ENCODE data around the gene DYNC1I2. TPM values are rescaled to one million over a fixed set of nuclear protein-coding genes. Genes with fewer than 3 reads are reported as not detected.

Gene DYNC1I2
- total RNA-seq, 1 experiment from 2014 or later, result 39.4 TPM

GRCh38 chr2:171785450-171785849 is 98.2 kb downstream of the DYNC1I2 start:
- Histone ChIP-seq H3K4me2 (ENCODE audit: low read length) (no peak overlapping the region), H3K9me2 (ENCODE audit: insufficient read depth) (no peaks in the 10 kb centered on the region), H2AFZ (ENCODE audit: low read depth, low read length, poor library complexity, severe bottlenecking) (no peak overlapping the region), H3K27me3 (ENCODE audit: insufficient read depth, low read length) (no peaks in the 10 kb centered on the region), H3K27ac (ENCODE audit: low read depth, low read length) (no peak overlapping the region), H4K20me1 (ENCODE audit: insufficient read depth) (no peaks in the 10 kb centered on the region), H3K4me3 (replicated peaks in 1 of 2; ENCODE audit: low read depth in 1 of 2, low read length in 2 of 2) (no peak overlapping the region), H3K79me2 (ENCODE audit: insufficient read depth, low read length) (no peaks in the 10 kb centered on the region), H3K36me3 (ENCODE audit: control insufficient read depth in 1 of 2, insufficient read depth in 2 of 2, low read length in 2 of 2) (peaks cover 4 to 14% of the 10 kb centered on the region in 2 experiments; a peak in 3 of 4 replicates), H3K9me3 (ENCODE audit: control insufficient read depth in 1 of 2, insufficient read depth in 1 of 2, low read depth in 1 of 2, low read length in 2 of 2) (no peaks in the 10 kb centered on the region), H3K9ac (ENCODE audit: low read length) (no peak overlapping the region), H3K4me1 (ENCODE audit: control insufficient read depth in 1 of 2, insufficient read depth in 2 of 2, low read length in 2 of 2) (no peaks in the 10 kb centered on the region)
- intact Hi-C loops (cut with micrococcal nuclease), result no loop called here
- BruUV-seq (replicated peaks), result no TSS peak
- POLR2A ChIA-PET, result no interaction called here
- RAD21 ChIA-PET (ENCODE audit: low non-redundant PET in 1 of 2, low total read pairs in 2 of 2, uncharacterized antibody in 2 of 2, unreplicated experiment in 2 of 2), result no interaction called here
- ATAC-seq (no peak), DNase-seq (ENCODE audit: low read depth, low spot score) (no peak)
- CTCF ChIA-PET, result no interaction called here
- TF ChIP-seq, protein P1, sequence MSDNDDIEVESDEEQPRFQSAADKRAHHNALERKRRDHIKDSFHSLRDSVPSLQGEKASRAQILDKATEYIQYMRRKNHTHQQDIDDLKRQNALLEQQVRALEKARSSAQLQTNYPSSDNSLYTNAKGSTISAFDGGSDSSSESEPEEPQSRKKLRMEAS (IDR thresholded peaks at IDR 0.05), result no peak
- TF ChIP-seq TCF7L2 (IDR thresholded peaks at IDR 0.05; ENCODE audit: borderline replicate concordance, extremely low read depth, insufficient read depth, insufficient read length) (no peak), ELF1 (IDR thresholded peaks at IDR 0.05; ENCODE audit: borderline replicate concordance, low read depth) (no peak), YY1 (IDR thresholded peaks at IDR 0.05; ENCODE audit: extremely low read depth, insufficient replicate concordance, low read depth, low read length) (no peak), POLR2A (IDR thresholded peaks at IDR 0.05; ENCODE audit: borderline replicate concordance, extremely low read depth, insufficient read depth, insufficient read length) (no peak), FOSL1 (IDR thresholded peaks at IDR 0.05; ENCODE audit: low read depth) (no peak), EZH2 (IDR thresholded peaks at IDR 0.05) (no peak), EZH2phosphoT487 (IDR thresholded peaks at IDR 0.05; ENCODE audit: borderline replicate concordance) (no peak), JUND (IDR thresholded peaks at IDR 0.05) (no peak), SP1 (IDR thresholded peaks at IDR 0.05; ENCODE audit: low read depth) (no peak), ZNF274 (IDR thresholded peaks at IDR 0.05; ENCODE audit: low read depth, low read length) (no peak), CBX3 (IDR thresholded peaks at IDR 0.05; ENCODE audit: low read depth) (no peak), RAD21 (IDR thresholded peaks at IDR 0.05; ENCODE audit: low read depth) (no peak), SIN3A (IDR thresholded peaks at IDR 0.05; ENCODE audit: low read depth) (no peak), POLR2AphosphoS5 (IDR thresholded peaks at IDR 0.05; ENCODE audit: low read depth, low read length) (no peak), ZFX (IDR thresholded peaks at IDR 0.05) (no peak)
- TF ChIP-seq, protein P2, sequence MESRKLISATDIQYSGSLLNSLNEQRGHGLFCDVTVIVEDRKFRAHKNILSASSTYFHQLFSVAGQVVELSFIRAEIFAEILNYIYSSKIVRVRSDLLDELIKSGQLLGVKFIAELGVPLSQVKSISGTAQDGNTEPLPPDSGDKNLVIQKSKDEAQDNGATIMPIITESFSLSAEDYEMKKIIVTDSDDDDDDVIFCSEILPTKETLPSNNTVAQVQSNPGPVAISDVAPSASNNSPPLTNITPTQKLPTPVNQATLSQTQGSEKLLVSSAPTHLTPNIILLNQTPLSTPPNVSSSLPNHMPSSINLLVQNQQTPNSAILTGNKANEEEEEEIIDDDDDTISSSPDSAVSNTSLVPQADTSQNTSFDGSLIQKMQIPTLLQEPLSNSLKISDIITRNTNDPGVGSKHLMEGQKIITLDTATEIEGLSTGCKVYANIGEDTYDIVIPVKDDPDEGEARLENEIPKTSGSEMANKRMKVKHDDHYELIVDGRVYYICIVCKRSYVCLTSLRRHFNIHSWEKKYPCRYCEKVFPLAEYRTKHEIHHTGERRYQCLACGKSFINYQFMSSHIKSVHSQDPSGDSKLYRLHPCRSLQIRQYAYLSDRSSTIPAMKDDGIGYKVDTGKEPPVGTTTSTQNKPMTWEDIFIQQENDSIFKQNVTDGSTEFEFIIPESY (IDR thresholded peaks at IDR 0.05; ENCODE audit: extremely low read depth, insufficient replicate concordance, low read length), result no peak
- TF ChIP-seq, protein P3, sequence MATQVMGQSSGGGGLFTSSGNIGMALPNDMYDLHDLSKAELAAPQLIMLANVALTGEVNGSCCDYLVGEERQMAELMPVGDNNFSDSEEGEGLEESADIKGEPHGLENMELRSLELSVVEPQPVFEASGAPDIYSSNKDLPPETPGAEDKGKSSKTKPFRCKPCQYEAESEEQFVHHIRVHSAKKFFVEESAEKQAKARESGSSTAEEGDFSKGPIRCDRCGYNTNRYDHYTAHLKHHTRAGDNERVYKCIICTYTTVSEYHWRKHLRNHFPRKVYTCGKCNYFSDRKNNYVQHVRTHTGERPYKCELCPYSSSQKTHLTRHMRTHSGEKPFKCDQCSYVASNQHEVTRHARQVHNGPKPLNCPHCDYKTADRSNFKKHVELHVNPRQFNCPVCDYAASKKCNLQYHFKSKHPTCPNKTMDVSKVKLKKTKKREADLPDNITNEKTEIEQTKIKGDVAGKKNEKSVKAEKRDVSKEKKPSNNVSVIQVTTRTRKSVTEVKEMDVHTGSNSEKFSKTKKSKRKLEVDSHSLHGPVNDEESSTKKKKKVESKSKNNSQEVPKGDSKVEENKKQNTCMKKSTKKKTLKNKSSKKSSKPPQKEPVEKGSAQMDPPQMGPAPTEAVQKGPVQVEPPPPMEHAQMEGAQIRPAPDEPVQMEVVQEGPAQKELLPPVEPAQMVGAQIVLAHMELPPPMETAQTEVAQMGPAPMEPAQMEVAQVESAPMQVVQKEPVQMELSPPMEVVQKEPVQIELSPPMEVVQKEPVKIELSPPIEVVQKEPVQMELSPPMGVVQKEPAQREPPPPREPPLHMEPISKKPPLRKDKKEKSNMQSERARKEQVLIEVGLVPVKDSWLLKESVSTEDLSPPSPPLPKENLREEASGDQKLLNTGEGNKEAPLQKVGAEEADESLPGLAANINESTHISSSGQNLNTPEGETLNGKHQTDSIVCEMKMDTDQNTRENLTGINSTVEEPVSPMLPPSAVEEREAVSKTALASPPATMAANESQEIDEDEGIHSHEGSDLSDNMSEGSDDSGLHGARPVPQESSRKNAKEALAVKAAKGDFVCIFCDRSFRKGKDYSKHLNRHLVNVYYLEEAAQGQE (IDR thresholded peaks at IDR 0.05; ENCODE audit: low read depth), result no peak
